HG03558 (cell line): ENCODE results near the gene KSR2.
"Not testable (repeated sequence)": the region's sequence is repeated elsewhere in the genome, so short reads cannot be mapped to it uniquely, and the experiment has no call there.

Experiments
- ATAC-seq: cut with Tn5 transposase; IDR thresholded peaks from one replicate; pipeline ENCODE4 v1.9.1; 2021; ENCODE audit warnings: moderate number of reproducible peaks; ENCODE audit not compliant: unreplicated experiment; ENCODE audit errors: extremely low read depth

KSR2 gene

GRCh38 chr12:117863002-117863709 lies 105.6 kb downstream of the KSR2 start:
- ATAC-seq = no peak

DNA sequence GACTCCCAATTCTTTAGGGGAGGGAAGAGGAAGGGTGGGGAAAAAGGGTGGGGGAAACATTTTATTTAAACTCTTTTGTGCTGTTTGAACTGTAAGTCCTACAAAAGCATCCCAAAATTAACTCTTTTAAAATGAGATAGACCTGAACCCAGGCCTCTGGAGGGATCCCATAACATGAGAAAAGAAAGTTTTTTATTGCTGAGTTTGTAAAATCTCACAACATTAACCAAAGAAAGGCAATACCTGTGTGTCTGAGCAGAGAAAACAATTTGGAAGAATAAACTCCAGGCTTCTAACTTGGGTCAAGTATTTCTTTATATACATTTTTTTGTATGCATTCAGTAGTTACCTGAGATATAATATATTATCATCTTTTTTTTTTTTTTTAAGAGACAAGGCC lies 107.1 kb downstream of the KSR2 start:
- ATAC-seq = no peak

GRCh38 chr12:117860787-117861290 lies 108.0 kb downstream of the KSR2 start:
- ATAC-seq = not testable (repeated sequence)

DNA sequence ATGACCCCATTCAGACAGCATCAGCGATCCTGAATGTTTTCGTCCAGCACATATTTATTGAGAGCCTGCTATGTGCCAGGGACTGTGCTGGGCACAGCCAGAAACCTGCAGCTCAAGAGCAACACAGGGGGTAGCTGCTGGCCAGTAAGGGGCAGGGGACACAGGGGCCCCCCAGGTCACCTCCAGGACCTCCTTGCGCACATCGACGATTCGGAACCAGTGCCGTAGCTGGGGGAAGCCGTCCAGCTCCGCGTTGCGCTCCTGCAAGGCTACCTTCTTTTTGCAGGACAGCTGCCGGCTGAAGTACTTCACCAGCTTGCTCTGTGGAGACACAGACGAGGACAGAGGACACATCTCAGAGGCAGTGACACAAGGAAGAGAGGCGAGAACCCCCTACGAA lies 108.7 kb downstream of the KSR2 start:
- ATAC-seq = no peak

GRCh38 chr12:117857632-117858612 lies 110.9 kb downstream of the KSR2 start:
- no peak for ATAC-seq

- ATAC-seq = not testable (repeated sequence)
Observed at GRCh38 chr12:117857139-117857538, 111.7 kb downstream of the KSR2 start.

- ATAC-seq = no peak
Observed at GRCh38 chr12:117855165-117855564, 113.6 kb downstream of the KSR2 start.

GRCh38 chr12:117854339-117855012 lies 114.3 kb downstream of the KSR2 start:
- ATAC-seq = no peak

GRCh38 chr12:117853600-117853999 lies 115.2 kb downstream of the KSR2 start:
- no peak for ATAC-seq

- ATAC-seq = no peak
Observed at GRCh38 chr12:117850048-117850447, 118.7 kb downstream of the KSR2 start.

GRCh38 chr12:117847371-117847770 lies 121.4 kb downstream of the KSR2 start:
- no peak for ATAC-seq

DNA sequence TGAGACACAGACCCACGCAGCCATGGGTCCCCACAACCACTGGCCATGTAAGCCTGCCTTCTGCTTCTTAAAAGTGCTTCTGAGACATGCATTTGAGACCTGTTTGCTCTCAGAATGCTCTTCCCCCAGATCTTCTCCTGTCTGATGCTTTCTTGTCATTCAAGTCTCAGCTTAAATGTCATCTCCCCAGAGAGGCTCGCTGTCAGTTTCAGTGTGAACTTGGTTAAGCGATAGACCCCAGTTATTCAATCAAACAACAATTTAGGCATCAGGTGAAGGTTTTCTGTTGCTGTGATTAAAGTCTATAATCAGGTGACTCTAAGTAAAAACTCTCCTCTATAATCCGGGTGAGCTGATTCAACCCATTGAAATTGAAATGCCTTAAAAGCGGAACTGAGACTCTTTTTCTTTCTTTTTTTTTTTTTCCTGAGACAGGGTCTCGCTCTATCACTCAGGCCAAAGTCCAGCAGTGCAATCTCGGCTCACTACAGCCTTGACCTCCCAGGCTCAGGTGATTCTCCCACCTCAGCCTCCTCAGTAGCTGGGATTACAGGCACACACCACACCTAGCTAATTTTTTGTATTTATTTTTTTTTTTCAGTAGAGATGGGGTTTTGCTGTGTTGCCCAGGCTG lies 123.4 kb downstream of the KSR2 start:
- no peak for ATAC-seq

- ATAC-seq = no peak
Observed at GRCh38 chr12:117844114-117844830, 124.5 kb downstream of the KSR2 start.

GRCh38 chr12:117842630-117843029 lies 126.2 kb downstream of the KSR2 start:
- no peak for ATAC-seq

GRCh38 chr12:117842220-117842619 lies 126.6 kb downstream of the KSR2 start:
- ATAC-seq = no peak

DNA sequence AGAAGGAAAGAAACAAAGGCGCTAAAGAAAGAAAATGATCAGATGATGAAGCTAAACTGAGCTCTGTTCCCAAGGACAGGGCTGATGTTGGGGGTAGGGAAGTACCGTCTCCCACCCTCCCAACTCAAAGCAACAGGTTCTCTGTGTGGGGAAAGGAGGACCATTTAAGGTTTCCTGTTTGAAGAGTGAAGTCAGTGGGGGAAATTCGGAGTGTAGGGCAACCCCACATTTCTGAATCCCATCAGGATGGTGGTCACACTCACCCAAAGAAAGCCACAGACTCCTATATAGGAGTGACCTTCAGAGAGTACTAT lies 131.1 kb downstream of the KSR2 start:
- no peak for ATAC-seq

GRCh38 chr12:117836999-117837736 lies 131.6 kb downstream of the KSR2 start:
- ATAC-seq = no peak

GRCh38 chr12:117836476-117836875 lies 132.3 kb downstream of the KSR2 start:
- no peak for ATAC-seq

GRCh38 chr12:117835156-117835555 lies 133.6 kb downstream of the KSR2 start:
- ATAC-seq = no peak
